Astrocyte (in vitro differentiated cells and primary cell): ENCODE results near the gene SIGLEC9.

Experiments
- CTCF ChIP-seq: IDR thresholded peaks from 2 replicates; pipeline ENCODE4 v1.5.1; 2011; ENCODE audit warnings: low read depth, mild to moderate bottlenecking, inconsistent platforms, low read length, moderate library complexity; ENCODE audit not compliant: insufficient read depth
- EZH2 ChIP-seq: IDR thresholded peaks from 2 replicates; pipeline ENCODE4 v1.6.1; 2012; ENCODE audit warnings: mild to moderate bottlenecking, low read length, inconsistent platforms; ENCODE audit not compliant: insufficient read depth

- TF ChIP-seq CTCF (no peak), EZH2 (no peak)
Measured at GRCh38 chr19:51148580-51148979, 23.9 kb downstream of the SIGLEC9 start.
